ENCODE results near the gene EXOSC7.
A peak's percentile ranks its signal among the peaks of the same experiment; 100 is the strongest.
"Not testable (repeated sequence)": the region's sequence is repeated elsewhere in the genome, so short reads cannot be mapped to it uniquely, and the experiment has no call there.

Gene EXOSC7

DNA sequence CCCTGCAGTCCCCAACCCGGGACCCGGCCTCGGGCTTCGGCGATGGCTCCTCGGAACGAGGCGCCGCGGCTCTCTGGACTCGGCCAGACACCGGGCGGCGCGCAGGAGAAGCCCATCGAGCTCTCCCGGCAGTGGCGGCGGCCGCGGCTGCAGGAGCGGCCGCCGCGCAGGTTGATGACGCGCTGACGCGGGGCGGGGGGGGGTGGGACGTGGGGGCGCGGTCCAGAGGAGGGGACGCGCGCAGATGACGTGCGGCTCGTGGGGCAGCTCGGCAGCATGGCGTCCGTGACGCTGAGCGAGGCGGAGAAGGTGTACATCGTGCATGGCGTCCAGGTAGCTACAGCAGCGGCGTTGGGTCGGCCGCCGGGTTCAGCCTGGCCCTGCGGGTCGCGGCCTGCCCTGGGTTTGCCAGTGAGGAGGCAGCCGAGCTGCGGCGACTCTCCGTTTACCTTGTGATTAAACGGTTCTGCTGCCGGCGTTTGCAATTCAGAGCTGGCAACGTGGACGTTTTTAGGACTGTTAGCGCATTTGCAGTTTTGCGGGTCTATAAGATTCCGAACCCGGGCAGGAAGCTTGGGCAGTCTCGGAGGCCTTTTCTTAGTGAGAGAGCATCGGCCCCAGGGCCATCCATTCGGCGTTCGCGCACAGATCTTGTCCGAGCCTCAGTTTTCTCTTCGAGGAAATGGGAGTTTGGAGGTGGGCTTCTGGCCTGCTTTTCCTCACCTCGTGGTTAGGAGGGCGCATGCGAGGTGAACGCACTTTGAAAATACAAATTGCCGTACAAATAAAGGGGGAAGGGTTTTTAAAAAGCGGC, at the start of gene EXOSC7, which contains the start of gene ZDHHC3:
Gene EXOSC7, plus strand, starts transcription at position 243 of the 814 bp plus-strand sequence. Its CDS starts 34 bp downstream, at position 277.
Gene ZDHHC3, minus strand, starts transcription at position 173 of the 814 bp plus-strand sequence. CDS start 16,738 bp downstream, outside the sequence.
- peak; percentile 70 to 73 for DNase-seq (ENCODE audit: extremely low read depth in 1 of 2, low read depth in 1 of 2)

DNA sequence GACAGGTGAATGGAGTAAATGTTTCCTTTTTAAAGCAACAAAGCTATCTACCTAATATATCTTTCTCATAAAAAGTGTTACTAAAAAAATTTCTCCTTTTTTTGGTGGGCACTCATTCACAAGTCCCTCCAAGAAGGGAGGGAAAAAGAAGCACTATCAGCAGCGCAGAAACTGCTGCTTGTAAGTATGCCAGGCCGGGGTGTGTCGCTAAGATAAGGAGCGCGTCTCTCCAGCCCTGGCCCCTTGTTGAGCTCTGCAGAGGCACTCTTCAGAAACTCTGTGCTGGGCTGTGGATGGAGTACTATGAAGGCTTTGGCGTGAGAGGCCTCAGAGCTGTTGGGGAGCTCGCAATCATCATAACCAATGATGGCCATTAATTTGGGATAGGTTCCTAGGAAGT, 49.1 kb upstream of the EXOSC7 start:
- no peak for DNase-seq (ENCODE audit: extremely low read depth in 1 of 2, low read depth in 1 of 2)

DNA sequence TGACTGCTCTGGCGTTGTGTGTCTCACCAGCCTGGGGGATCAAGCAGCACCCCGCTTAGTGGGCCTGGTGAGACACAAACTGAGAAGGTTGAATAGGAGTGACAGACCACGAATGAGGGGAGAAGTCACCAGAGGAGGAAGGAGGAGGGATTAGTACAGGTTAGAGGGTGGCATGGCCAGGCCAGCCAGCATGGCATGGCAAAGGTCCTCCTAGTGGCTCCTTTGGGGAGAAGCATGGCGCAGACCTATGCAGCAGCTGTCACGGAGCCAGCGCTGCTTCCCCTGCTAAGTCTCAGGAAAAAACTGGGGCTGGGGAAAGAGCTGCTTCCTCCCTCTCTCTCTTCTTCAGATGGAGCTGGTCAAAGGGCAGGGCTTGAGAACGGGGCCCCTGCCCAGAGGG, 48.7 kb upstream of the EXOSC7 start:
- no peak for DNase-seq (ENCODE audit: extremely low read depth in 1 of 2, low read depth in 1 of 2)

- DNase-seq (ENCODE audit: extremely low read depth in 1 of 2, low read depth in 1 of 2) = no peak
Observed at GRCh38 chr3:44929782-44930181, 46.3 kb upstream of the EXOSC7 start.

DNA sequence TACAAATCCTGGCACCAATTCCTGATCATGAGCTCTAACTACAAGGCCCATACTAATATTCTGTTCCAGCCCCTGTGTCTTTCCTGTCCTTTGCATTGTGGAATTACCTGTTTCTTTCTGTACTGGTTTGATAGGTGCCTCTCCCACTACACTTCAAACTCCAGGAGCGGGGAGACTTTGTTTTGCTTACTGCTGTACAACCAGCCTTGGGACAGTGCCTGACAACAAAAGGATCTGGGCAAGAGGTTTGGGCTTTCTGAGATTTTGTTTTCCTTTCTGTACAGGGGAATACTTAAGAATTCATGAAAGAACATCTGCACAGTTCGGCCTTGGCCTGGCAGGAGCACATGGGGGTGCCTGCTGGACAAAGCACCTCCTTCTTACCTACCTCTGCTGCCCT, 45.1 kb upstream of the EXOSC7 start:
- no peak for DNase-seq (ENCODE audit: extremely low read depth in 1 of 2, low read depth in 1 of 2)

GRCh38 chr3:44931791-44932190, 44.3 kb upstream of the EXOSC7 start:
- no peak for DNase-seq (ENCODE audit: extremely low read depth in 1 of 2, low read depth in 1 of 2)

- no peak for DNase-seq (ENCODE audit: extremely low read depth in 1 of 2, low read depth in 1 of 2)
Observed at GRCh38 chr3:44932271-44932670, 43.8 kb upstream of the EXOSC7 start.

- DNase-seq (ENCODE audit: extremely low read depth in 1 of 2, low read depth in 1 of 2) = no peak
Observed at GRCh38 chr3:44932986-44933944, 42.8 kb upstream of the EXOSC7 start.

DNA sequence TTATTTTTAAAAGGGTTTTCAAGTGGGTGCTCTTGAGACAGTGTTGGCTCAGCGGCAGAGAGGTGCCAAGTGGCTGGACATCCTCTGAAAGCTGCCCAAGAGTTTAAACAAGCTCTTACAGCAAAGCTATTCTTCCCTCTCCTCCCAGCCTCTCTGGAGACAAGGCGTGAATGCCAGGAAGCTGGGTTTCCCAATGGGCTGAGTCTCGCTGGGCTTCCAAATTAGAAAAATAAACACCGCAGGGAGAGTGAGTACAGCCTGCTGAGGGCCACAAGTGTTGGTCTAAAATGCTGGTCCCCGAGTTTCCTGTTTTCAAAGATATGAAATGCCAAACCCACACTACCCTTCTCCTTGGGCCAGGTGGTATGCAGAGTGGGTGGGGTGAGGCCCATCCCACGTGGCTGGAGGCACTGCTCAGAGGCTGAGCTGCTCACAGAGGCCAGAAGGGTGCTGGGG, 36.4 kb upstream of the EXOSC7 start:
- no peak for DNase-seq (ENCODE audit: extremely low read depth in 1 of 2, low read depth in 1 of 2)

- no peak for DNase-seq (ENCODE audit: extremely low read depth in 1 of 2, low read depth in 1 of 2)
Observed at GRCh38 chr3:44942202-44942921, 33.7 kb upstream of the EXOSC7 start.

DNA sequence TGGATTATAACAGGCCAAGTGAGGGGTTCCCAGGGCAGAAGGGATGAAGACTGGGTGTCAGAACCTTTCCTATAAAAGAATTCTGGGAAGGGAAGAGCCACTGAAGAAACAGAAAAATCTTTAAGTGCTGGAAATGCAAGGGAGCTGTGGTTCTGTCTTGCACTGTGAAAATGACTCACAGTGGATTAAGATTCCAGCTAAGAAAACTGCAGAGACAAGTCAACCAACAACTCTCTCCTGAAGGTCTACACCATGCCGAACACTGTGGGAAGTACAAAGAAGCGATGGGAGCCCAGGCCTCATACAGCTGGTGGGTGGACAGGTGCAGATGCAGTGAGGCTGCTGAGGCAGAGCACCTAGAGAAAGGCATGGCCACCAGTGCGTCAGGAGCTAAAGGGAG, 27.8 kb upstream of the EXOSC7 start:
- DNase-seq (ENCODE audit: extremely low read depth in 1 of 2, low read depth in 1 of 2) = no peak

- DNase-seq (ENCODE audit: extremely low read depth in 1 of 2, low read depth in 1 of 2) = not testable (repeated sequence)
Observed at GRCh38 chr3:44949770-44950169, 26.3 kb upstream of the EXOSC7 start.

- no peak for DNase-seq (ENCODE audit: extremely low read depth in 1 of 2, low read depth in 1 of 2)
Observed at GRCh38 chr3:44950275-44950734, 25.7 kb upstream of the EXOSC7 start.

DNA sequence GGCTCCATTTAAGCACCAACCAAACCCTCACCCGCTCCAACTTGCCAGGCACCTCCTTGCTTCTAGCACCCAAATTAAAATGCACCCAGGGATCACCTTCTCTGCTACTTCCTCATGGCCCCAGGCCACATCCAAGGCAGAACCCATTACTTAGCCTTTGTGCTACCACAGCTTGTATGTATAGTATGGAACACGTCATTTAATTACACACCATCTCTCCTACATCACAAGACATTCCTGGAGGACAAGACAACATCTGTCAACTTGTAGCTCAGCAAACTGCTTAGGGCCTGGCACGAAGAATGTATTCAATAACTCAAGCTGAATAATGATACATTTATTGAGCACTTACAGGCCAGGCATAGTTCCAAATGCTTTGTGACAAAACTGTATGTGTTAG, 23.4 kb upstream of the EXOSC7 start:
- no peak for DNase-seq (ENCODE audit: extremely low read depth in 1 of 2, low read depth in 1 of 2)

- no peak for DNase-seq (ENCODE audit: extremely low read depth in 1 of 2, low read depth in 1 of 2)
Observed at GRCh38 chr3:44954304-44954703, 21.7 kb upstream of the EXOSC7 start.

- DNase-seq (ENCODE audit: extremely low read depth in 1 of 2, low read depth in 1 of 2) = no peak
Observed at GRCh38 chr3:44954962-44955361, 21.1 kb upstream of the EXOSC7 start.

DNA sequence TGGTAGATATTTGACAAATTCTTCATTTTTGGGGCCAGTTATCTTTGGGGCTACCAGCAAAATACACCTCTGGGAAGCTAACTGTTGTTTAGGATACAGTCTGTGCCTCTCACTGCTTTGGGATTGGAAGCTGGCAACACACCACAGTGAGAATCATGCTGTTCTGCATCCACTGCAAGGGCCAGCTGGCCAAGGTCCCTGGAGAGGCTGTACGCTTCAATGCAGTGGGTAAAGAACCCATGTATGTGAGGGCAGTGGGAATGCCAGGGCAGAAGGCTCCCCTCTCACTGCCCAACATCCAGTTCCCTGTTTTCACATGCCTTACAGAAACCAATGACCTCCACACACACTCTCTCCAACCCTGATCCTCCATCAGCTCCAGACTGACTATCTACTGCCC, 20.1 kb upstream of the EXOSC7 start:
- DNase-seq (ENCODE audit: extremely low read depth in 1 of 2, low read depth in 1 of 2) = no peak

- no peak for DNase-seq (ENCODE audit: extremely low read depth in 1 of 2, low read depth in 1 of 2)
Observed at GRCh38 chr3:44957986-44958385, 18.1 kb upstream of the EXOSC7 start.

DNA sequence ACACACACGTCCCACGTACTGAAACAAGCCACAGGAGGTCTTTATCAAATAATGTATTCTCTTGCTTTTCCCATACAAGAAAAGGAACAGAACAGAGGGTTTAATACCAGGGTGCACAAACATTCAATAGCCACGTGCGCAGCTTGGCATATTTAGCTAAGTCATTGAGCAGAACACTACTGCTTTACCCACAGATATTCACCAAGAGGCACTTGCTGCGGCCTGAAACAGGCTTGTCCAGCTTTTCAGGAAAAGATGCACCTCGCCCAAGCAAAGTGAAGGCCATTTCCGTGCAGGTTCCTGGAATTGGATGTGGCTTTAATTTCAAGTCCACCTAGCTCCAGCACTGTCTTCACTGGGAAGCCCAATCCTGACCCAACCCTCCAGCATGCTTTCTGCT, 17.7 kb upstream of the EXOSC7 start:
- DNase-seq (ENCODE audit: extremely low read depth in 1 of 2, low read depth in 1 of 2) = no peak

DNA sequence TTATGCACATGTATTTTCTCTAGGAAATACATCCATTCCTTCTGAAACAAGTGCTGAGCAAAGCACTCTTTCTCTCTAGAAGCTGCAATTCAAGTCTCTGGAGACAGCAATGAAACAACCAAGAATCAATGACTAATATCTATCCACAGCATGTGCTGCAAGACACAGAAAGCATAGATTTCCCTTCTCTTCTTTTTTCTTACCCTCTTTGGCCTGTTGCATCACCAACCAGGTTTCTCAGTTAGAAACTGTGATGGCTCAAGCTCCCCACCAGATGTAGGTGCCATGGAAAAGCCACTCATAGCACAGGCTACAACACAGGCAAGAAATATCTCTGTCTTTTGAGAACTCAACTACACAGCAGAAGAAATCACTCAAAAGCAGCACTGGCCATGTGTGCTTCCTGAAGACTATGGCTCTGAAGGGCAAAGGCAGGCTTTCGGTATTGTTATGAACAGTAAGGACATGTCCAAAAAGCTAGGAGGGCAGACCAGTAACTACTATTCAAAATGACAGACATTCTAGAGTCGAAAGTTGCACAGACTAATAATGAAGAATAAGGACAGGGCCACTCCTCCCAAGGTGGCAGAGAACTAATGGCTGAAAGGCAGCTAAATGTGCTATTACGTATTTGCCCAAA, 15.5 kb upstream of the EXOSC7 start:
- DNase-seq (ENCODE audit: extremely low read depth in 1 of 2, low read depth in 1 of 2) = no peak
